CD4-positive, CD25-positive, alpha-beta regulatory T cell (primary cell): ENCODE measurements around the gene RALB. TPM values are rescaled to one million over a fixed set of nuclear protein-coding genes. Genes with fewer than 3 reads are reported as not detected.

Experiments used
- ATAC-seq, 2 donors: fragments of 150-1000 bp; cut with Tn5 transposase; one replicate each; pipeline ENCODE4 v1.10.0; 2021; ENCODE audit warnings: low read depth in 2 of 2, moderate number of reproducible peaks in 2 of 2, moderate library complexity in 1 of 2
- DNase-seq, 3 donors: peaks; one replicate each; pipeline versions ENCODE4 v3.0.0 to v3.0.0-alpha.2; 2012 to 2022; ENCODE audit warnings: mixed read lengths in 1 of 3
- H3K27ac ChIP-seq: one replicate; pipeline ENCODE4 v1.7.0; 2013; ENCODE audit warnings: mild to moderate bottlenecking, low read length; ENCODE audit not compliant: insufficient read depth, poor library complexity, severe bottlenecking
- H3K27me3 ChIP-seq: one replicate; pipeline ENCODE4 v1.7.0; 2013; ENCODE audit warnings: low read length; ENCODE audit not compliant: control insufficient read depth, insufficient read depth
- H3K36me3 ChIP-seq: one replicate; pipeline ENCODE4 v1.7.0; 2013; ENCODE audit warnings: mild to moderate bottlenecking, low read length, moderate library complexity; ENCODE audit not compliant: control insufficient read depth, insufficient read depth
- H3K4me1 ChIP-seq: 2 replicates; pipeline ENCODE4 v1.7.0; 2013; ENCODE audit warnings: mild to moderate bottlenecking, low read length; ENCODE audit not compliant: insufficient read depth, control insufficient read depth, poor library complexity, severe bottlenecking
- H3K4me3 ChIP-seq: one replicate; pipeline ENCODE4 v1.7.0; 2013; ENCODE audit warnings: low read depth, mild to moderate bottlenecking, low read length, moderate library complexity
- H3K9me3 ChIP-seq, 2 experiments: 1 replicate in 1 of 2; 2 replicates in 1 of 2; pipeline ENCODE4 v1.7.0; 2013; ENCODE audit warnings: low read length in 2 of 2, mild to moderate bottlenecking in 1 of 2, moderate library complexity in 1 of 2; ENCODE audit not compliant: control insufficient read depth in 2 of 2
- H3K27ac Mint-ChIP-seq, 3 donors: one replicate each; pipeline ENCODE4 v1.8.0; 2020 to 2022; ENCODE audit warnings: mild to moderate bottlenecking in 3 of 3, mixed read lengths in 3 of 3, moderate library complexity in 2 of 3
- H3K27me3 Mint-ChIP-seq: one replicate; pipeline ENCODE4 v1.8.0; 2022; ENCODE audit warnings: mild to moderate bottlenecking, mixed read lengths
- H3K36me3 Mint-ChIP-seq: one replicate; pipeline ENCODE4 v1.8.0; 2020; ENCODE audit warnings: mixed read lengths
- H3K4me1 Mint-ChIP-seq, 4 donors: one replicate each; pipeline ENCODE4 v1.8.0; 2020 to 2022; ENCODE audit warnings: mixed read lengths in 4 of 4, mild to moderate bottlenecking in 1 of 4
- H3K4me3 Mint-ChIP-seq, 4 donors: one replicate each; pipeline ENCODE4 v1.8.0; 2020 to 2022; ENCODE audit warnings: mild to moderate bottlenecking in 4 of 4, mixed read lengths in 4 of 4, moderate library complexity in 3 of 4
- H3K9me3 Mint-ChIP-seq, 7 donors: one replicate each; pipeline ENCODE4 v1.8.0; 2020 to 2022; ENCODE audit warnings: mixed read lengths in 7 of 7, mild to moderate bottlenecking in 3 of 7, moderate library complexity in 2 of 7
- polyA plus RNA-seq, 4 donors: library from polyadenylated mRNA; unstranded; fragments of 300-500 nt; fragmentation: Illumina TruSeq; gene quantifications; one replicate each; pipeline ENCODE4 v1.2.3, GENCODE V29; 2021
- total RNA-seq: library from RNA; stranded (reverse); gene quantifications from one replicate; pipeline ENCODE4 v1.2.3, GENCODE V29; 2022

The RALB gene
- total RNA-seq (21.8 TPM), polyA plus RNA-seq (10 to 100 TPM; 25.7 to 42.5 (median 29.6) TPM)

- Histone ChIP-seq H3K4me3 (peak within 1 kb of the TSS; percentile 88), H3K27me3 (no peaks in the 10 kb centered on the region), H3K36me3 (no peaks in the 10 kb centered on the region), H3K9me3 (no peaks in the 10 kb centered on the region), H3K27ac (peak within 1 kb of the TSS; percentile 69), H3K4me1 (peaks cover 24% of the 10 kb centered on the region)
- Mint-ChIP-seq H3K9me3 (peaks cover 0 to 2% (median 0%) of the 10 kb centered on the region in 7 donors), H3K27me3 (peaks cover 25% of the 10 kb centered on the region), H3K4me3 (peak within 1 kb of the TSS; percentile 98 to 99 (median 98)), H3K4me1 (peaks cover 22 to 53% (median 42%) of the 10 kb centered on the region in 4 donors), H3K27ac (peak within 1 kb of the TSS; percentile 86 to 97 (median 95)), H3K36me3 (no peaks in the 10 kb centered on the region)
- peak; percentile 92 to 93 for ATAC-seq
- DNase-seq, result peak; percentile 98 to 99 (median 99)
These were observed at the start of gene RALB for GRCh38 chr2:120252225-120253020. TSS of gene RALB (plus strand) at chr2:120252852. CDS start at chr2:120278665, 25,813 bp downstream.

- no peak overlapping the region for H3K27ac ChIP-seq
- H3K27ac Mint-ChIP-seq, result no peak overlapping the region
- no peak overlapping the region for H3K4me3 ChIP-seq
- DNase-seq, result no peak
- ATAC-seq, result no peak
- H3K36me3 Mint-ChIP-seq, result peaks cover 3% of the 10 kb centered on the region
- H3K4me1 Mint-ChIP-seq, result peaks cover 0 to 6% (median under 1%) of the 10 kb centered on the region in 4 donors
- H3K9me3 ChIP-seq, result peaks cover 0 to 2% of the 10 kb centered on the region in 2 experiments
- H3K4me1 ChIP-seq, result no peaks in the 10 kb centered on the region
- no peaks in the 10 kb centered on the region for H3K27me3 ChIP-seq
- peaks cover 0 to 4% (median 2%) of the 10 kb centered on the region in 7 donors for H3K9me3 Mint-ChIP-seq
- peaks cover 7% of the 10 kb centered on the region for H3K27me3 Mint-ChIP-seq
- H3K4me3 Mint-ChIP-seq, result no peak overlapping the region
- H3K36me3 ChIP-seq, result no peaks in the 10 kb centered on the region
These were observed 49.2 kb upstream of the RALB start for GRCh38 chr2:120203251-120204021.

GRCh38 chr2:120204022-120204405 lies 48.6 kb upstream of the RALB start:
- Mint-ChIP-seq H3K27me3 (peaks cover 5% of the 10 kb centered on the region), H3K4me1 (peaks cover 0 to 6% (median 0%) of the 10 kb centered on the region in 4 donors), H3K36me3 (peaks cover 3% of the 10 kb centered on the region), H3K4me3 (no peak overlapping the region), H3K27ac (no peak overlapping the region), H3K9me3 (peaks cover 0 to under 1% (median 0%) of the 10 kb centered on the region in 7 donors)
- Histone ChIP-seq H3K27ac (no peak overlapping the region), H3K27me3 (no peaks in the 10 kb centered on the region), H3K4me1 (no peaks in the 10 kb centered on the region), H3K36me3 (no peaks in the 10 kb centered on the region), H3K9me3 (no peaks in the 10 kb centered on the region), H3K4me3 (no peak overlapping the region)
- ATAC-seq (no peak), DNase-seq (no peak)

- peaks cover under 1% of the 10 kb centered on the region for H3K27me3 Mint-ChIP-seq
- Histone ChIP-seq H3K27me3 (no peaks in the 10 kb centered on the region), H3K36me3 (no peaks in the 10 kb centered on the region), H3K9me3 (no peaks in the 10 kb centered on the region), H3K4me3 (no peak overlapping the region), H3K4me1 (no peaks in the 10 kb centered on the region), H3K27ac (no peak overlapping the region)
- no peak for ATAC-seq
- H3K4me3 Mint-ChIP-seq, result no peak overlapping the region
- peaks cover 3% of the 10 kb centered on the region for H3K36me3 Mint-ChIP-seq
- no peak overlapping the region for H3K27ac Mint-ChIP-seq
- peaks cover 0 to 6% (median 1%) of the 10 kb centered on the region in 4 donors for H3K4me1 Mint-ChIP-seq
- no peak for DNase-seq
- no peaks in the 10 kb centered on the region for H3K9me3 Mint-ChIP-seq
These were observed 48.2 kb upstream of the RALB start for GRCh38 chr2:120204417-120204816.

- peaks cover 0 to 7% (median 3%) of the 10 kb centered on the region in 4 donors for H3K4me1 Mint-ChIP-seq
- no peak overlapping the region for H3K4me3 Mint-ChIP-seq
- Histone ChIP-seq H3K27me3 (no peaks in the 10 kb centered on the region), H3K4me3 (no peak overlapping the region), H3K4me1 (no peaks in the 10 kb centered on the region), H3K27ac (no peak overlapping the region), H3K36me3 (no peaks in the 10 kb centered on the region), H3K9me3 (no peaks in the 10 kb centered on the region)
- DNase-seq (no peak), ATAC-seq (no peak)
- no peaks in the 10 kb centered on the region for H3K9me3 Mint-ChIP-seq
- H3K27ac Mint-ChIP-seq, result no peak overlapping the region
- no peaks in the 10 kb centered on the region for H3K27me3 Mint-ChIP-seq
- H3K36me3 Mint-ChIP-seq, result peaks cover 3% of the 10 kb centered on the region
These were observed 47.5 kb upstream of the RALB start for GRCh38 chr2:120204945-120205670.

GRCh38 chr2:120206022-120206581 lies 46.5 kb upstream of the RALB start:
- H3K9me3 ChIP-seq, result no peaks in the 10 kb centered on the region
- H3K27ac ChIP-seq, result no peak overlapping the region
- no peak overlapping the region for H3K27ac Mint-ChIP-seq
- no peak overlapping the region for H3K4me3 Mint-ChIP-seq
- no peak overlapping the region for H3K4me3 ChIP-seq
- H3K36me3 ChIP-seq, result no peaks in the 10 kb centered on the region
- DNase-seq (peak in 2 of 3 donors; percentile 16 to 42), ATAC-seq (no peak)
- H3K9me3 Mint-ChIP-seq, result no peaks in the 10 kb centered on the region
- no peaks in the 10 kb centered on the region for H3K27me3 ChIP-seq
- peaks cover 7% of the 10 kb centered on the region for H3K36me3 Mint-ChIP-seq
- H3K4me1 ChIP-seq, result no peaks in the 10 kb centered on the region
- peaks cover 0 to 7% (median 3%) of the 10 kb centered on the region in 4 donors for H3K4me1 Mint-ChIP-seq
- no peaks in the 10 kb centered on the region for H3K27me3 Mint-ChIP-seq
